KBM-7 (cell line): ENCODE results near the gene GAL.

Experiments
- DNase-seq: peaks from one replicate; pipeline ENCODE4 v3.0.0-alpha.2; 2015
- in situ Hi-C: fragments of 300-500 bp; cut with MboI; formaldehyde crosslinking; loops from 2 replicates; pipeline ENCODE4 v1.14.3; 2020; ENCODE audit warnings: low sequenced_read_pairs, low pct_unique_long_range_greater_than_20kb, mixed read lengths

The GAL gene

GRCh38 chr11:68673991-68674390 is 10.4 kb upstream of the GAL start:
- DNase-seq: no peak
- in situ Hi-C loops: no loop called here

GRCh38 chr11:68674461-68674860 is 9.9 kb upstream of the GAL start:
- no peak for DNase-seq
- in situ Hi-C loops: no loop called here

DNA sequence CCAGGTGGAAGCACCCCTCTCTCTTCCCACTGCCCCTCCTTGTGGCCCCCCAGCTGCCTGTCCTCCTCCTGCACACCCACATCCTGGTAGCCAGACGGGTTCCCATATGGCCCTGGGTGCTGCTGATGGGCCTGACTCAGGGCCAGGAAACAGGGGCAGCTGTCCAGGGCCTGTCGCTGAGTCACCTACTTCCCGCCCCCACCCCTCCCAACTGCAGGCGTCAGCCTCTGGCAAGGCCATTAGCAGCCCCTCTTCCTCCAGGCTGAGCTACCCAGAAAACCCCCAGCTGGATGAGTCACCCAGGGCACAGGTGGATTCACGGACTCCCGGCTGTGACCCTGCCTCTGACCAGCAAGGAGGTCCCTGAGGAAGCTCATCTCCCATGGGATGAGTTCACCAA is 6.9 kb upstream of the GAL start:
- no peak for DNase-seq
- in situ Hi-C loops: no loop called here

DNA sequence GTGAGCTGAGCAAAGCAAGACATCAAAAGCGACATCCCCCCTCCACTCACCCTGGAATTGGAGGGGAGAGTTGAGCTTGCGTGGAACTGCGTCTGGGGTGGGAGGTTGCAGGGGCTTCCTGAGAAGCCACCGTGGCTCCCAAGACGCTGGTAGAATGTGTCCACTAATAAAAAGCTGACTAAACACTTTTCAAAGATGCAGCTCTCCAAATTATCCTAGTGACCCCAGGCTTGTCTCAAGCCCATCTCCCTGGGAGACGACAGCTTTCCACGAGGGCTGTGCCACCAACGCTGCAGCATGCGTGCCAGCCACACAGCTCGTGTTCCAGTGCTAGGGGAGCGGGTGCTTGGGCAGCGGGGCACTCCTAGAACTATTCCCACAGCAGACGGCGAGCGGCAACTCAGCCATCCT is 6.3 kb upstream of the GAL start:
- in situ Hi-C loops: no loop called here
- no peak for DNase-seq

- DNase-seq: no peak
- in situ Hi-C loops: no loop called here
Measured at GRCh38 chr11:68680541-68681231, 3.7 kb upstream of the GAL start.

DNA sequence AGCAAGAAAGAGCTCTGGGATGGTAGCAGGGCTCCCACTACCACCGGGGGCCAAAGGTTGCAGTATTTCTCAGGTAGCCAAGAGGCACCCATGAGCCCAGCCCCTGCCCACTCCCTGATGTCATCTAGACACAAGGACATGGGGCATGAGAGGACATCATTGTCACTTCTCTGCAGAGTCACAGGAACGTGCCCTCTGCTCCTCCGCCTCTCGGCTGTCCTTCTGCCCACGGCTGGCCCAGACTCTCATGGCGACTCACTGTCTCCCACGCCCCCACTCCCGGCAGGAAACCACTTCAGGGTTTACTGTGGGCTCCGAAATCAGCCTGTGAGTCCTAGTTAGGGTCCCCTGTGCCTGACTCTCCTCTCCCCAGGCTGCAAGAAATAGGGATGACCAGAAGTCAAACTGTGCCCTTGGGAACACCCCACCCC is 1.8 kb upstream of the GAL start:
- in situ Hi-C loops: no loop called here
- no peak for DNase-seq

GRCh38 chr11:68683121-68683520 is 1.2 kb upstream of the GAL start:
- no peak for DNase-seq
- in situ Hi-C loops: no loop called here

DNA sequence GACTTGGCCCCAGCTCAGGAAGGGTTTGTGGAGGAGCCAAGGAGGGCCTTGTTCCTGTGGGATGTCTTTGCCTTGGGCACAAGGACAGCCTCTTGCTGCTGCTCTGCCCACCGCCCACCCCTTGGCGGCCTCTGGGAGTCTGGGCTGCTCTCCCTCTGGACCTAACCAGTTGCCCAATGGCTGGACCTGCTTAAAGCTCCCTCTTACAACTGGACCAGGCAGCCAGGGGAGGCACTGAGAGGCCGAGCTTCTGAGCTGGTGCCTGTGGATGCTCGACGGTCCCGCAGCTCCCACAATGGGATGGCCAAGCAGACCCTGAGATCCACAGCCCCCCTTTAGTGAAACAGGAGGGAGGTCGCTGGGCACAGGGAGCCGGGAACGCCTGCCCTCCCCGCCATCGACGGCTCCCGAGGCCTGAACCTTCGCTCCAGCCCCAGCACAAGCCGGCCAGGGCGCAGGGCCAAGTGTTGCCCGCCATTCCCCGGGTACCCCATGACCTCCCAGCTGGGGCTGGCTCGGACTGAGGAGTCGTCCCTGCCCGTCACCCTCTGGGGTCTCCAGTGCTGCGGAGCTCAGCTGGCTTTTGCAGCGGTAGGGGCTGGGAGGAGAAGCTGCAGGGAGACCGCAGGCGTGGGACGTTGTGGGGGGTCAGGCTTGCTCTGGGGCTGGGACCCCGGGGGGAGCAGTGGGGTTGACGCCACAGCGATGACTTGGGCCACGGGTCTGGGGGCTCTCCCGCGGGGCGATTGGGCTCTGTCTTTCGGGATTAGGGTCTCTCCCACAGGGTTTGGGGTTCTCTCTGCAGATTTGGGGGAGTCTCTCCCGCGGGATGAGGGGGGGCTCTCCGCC is 584 bp upstream of the GAL start:
- in situ Hi-C loops: no loop called here
- DNase-seq: no peak

GRCh38 chr11:68685656-68686380 is 1.5 kb downstream of the GAL start:
- no peak for DNase-seq
- in situ Hi-C loops: no loop called here

DNA sequence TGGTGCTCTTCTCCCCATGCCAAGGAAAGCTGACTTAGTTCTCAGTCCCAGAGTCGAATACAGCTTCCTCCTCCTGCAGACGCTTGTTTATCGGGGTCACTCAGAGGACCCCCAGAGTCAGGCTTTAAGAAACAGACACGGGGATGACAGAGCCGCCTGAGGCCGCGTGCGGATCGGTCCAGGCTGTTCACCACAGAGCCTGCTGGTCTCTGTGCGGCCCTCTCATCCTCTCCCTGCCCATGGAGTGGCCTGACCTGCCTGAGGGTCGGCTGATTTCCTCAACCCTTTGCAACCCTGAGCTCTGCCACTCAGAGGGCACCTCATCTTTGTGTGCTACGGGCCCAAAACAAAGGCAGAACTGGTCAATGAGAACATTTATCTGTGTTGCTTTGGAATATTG is 2.1 kb downstream of the GAL start:
- DNase-seq: no peak
- in situ Hi-C loops: no loop called here

DNA sequence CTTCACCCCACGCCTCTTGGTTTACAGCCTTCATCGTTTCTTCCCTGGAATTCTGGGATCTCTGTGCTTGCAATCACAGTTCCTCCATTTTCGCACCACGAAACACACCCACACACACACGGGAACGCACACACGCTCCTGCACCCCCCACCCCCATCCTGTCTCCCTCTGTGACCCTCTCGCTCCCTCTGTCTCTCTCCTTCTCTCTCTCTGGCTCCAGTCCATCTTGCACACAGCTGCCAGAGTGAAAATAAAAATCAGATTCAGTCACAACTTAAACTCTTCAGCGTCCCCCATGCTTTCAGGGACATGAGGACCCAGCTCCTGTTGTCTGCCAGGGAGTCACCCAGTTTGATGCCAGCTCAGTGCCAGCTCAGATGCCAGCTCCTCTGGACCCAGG is 3.0 kb downstream of the GAL start:
- in situ Hi-C loops: no loop called here
- DNase-seq: no peak

- no peak for DNase-seq
- in situ Hi-C loops: no loop called here
Measured at GRCh38 chr11:68687986-68688385, 3.6 kb downstream of the GAL start.

DNA sequence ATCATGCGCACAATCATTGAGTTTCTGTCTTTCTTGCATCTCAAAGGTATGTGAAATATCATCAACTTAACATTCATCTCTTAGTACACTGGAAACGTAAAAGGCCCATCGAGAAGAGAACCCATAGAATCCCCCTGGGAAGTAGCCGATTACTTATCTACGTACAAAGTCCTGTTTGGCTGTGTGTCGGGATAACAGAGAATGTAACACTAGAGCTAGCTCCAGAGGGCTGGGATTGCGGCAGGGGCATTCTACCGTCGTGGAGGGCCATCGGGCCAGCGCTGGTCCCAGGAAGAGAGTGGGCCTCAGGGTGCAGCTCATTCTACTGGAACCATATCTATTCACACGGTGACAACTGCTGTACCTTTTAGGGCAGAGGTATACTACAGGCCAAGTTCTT is 4.5 kb downstream of the GAL start:
- DNase-seq: no peak
- in situ Hi-C loops: no loop called here

- no peak for DNase-seq
- in situ Hi-C loops: no loop called here
Measured at GRCh38 chr11:68689737-68690625, 5.6 kb downstream of the GAL start.

GRCh38 chr11:68690671-68691401 is 6.5 kb downstream of the GAL start:
- in situ Hi-C loops: no loop called here
- peak; percentile 51 for DNase-seq

- in situ Hi-C loops: no loop called here
Measured at GRCh38 chr11:68691402-68691784, 7.0 kb downstream of the GAL start.

GRCh38 chr11:68692115-68692514 is 7.8 kb downstream of the GAL start:
- no peak for DNase-seq
- in situ Hi-C loops: no loop called here

More at GRCh38 chr11:68691402-68691784, 7.0 kb downstream of the GAL start:
- DNase-seq: no peak

DNA sequence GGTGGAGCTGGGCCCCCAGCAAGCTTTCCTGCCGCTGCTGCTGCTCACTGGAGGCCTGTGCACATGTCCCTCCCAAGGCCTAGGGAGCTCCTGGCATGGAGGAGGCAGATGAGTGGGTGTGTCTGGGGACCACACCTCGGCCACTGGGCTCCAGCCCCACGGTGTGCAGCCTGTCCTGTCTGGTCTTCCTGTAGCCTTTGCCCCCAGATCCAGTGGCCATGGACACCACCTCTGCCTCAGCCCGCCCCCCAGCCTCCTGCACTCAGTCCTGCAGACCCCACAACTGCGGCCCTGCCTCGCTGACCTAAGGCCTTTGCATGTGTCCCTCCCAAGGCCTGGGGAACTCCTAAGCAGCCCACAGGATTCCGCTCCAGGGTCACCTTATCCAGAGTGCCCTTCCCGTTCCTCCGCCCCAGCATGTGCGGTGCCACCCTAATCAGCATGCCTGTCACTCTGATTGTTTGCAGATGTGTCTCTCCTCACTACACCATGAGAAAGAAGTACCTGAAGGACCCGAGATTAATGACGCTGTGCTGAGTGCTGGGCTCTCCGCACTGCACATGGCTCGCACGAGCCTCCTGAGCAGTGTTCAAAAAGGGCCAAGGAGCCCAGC is 8.6 kb downstream of the GAL start:
- DNase-seq: no peak
- in situ Hi-C loops: no loop called here
